ENCODE results near the gene KCNJ10. TPM values are rescaled to one million over a fixed set of nuclear protein-coding genes. Genes with fewer than 3 reads are reported as not detected.

KCNJ10 gene
- total and polyA plus RNA-seq, 12 donors: 0.11 to 0.32 (median 0.13) TPM; not detected in 7

DNA sequence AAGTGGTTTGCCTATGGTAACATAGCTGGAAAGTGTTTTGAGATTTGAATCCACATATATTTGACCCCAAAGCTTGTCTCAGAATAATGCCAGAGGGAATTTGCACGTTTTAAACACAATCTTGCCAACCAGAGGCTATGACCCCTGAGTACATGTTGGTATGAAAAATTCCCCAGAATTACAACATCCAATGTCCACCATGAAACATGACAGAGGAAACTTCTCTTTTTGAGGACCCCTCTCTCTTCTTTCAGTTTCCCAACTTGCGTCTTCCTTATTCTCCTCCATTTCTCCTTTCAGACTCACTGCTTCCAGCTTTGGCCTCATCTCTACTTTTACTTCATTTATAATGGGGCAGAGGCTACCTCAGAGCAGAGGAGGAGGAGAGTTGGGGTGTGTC is 5.9 kb upstream of the KCNJ10 start:
- DNase-seq: no peak
- H3K4me3 ChIP-seq: no peak overlapping the region
- H3K27ac ChIP-seq: no peak overlapping the region
- H3K36me3 ChIP-seq (replicated peaks in 1 of 2): no peaks in the 10 kb centered on the region
- peaks cover 0 to 1% of the 10 kb centered on the region in 2 donors for H3K4me1 ChIP-seq (replicated peaks in 1 of 2)
- H3K27me3 ChIP-seq: peaks cover 13% of the 10 kb centered on the region
- H3K9me3 ChIP-seq (replicated peaks in 1 of 3): no peaks in the 10 kb centered on the region
- intact Hi-C loops (cut with DNase I): no loop called here
- 34 to 58% (median 53%) methylated on average over 2 of the region's 2 CpGs for WGBS, 4 donors
- no peak for TF ChIP-seq POLR2A (IDR thresholded peaks at IDR 0.05)
- TF ChIP-seq, protein P1, sequence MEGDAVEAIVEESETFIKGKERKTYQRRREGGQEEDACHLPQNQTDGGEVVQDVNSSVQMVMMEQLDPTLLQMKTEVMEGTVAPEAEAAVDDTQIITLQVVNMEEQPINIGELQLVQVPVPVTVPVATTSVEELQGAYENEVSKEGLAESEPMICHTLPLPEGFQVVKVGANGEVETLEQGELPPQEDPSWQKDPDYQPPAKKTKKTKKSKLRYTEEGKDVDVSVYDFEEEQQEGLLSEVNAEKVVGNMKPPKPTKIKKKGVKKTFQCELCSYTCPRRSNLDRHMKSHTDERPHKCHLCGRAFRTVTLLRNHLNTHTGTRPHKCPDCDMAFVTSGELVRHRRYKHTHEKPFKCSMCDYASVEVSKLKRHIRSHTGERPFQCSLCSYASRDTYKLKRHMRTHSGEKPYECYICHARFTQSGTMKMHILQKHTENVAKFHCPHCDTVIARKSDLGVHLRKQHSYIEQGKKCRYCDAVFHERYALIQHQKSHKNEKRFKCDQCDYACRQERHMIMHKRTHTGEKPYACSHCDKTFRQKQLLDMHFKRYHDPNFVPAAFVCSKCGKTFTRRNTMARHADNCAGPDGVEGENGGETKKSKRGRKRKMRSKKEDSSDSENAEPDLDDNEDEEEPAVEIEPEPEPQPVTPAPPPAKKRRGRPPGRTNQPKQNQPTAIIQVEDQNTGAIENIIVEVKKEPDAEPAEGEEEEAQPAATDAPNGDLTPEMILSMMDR (IDR thresholded peaks at IDR 0.05): no peak

DNA sequence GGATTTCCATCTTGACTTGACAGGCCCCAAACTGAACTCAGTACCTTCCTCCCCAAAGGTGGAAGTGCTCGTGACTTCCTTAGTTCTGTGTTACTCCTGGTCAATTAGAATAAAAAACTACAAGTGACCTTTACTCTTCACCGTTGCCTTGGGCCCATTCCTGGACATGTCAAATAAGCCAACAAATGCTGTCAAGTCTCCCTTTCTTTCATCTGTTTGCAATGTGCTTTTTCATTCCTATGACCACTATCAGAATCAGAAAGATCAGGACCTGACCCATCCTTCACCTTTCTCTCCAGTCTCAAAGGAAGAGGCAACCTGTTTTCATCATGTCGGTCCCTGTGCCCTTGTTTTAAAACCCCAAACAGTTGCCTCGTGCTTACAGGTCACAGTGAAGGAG is 4.9 kb upstream of the KCNJ10 start:
- H3K27me3 ChIP-seq: peaks cover 5% of the 10 kb centered on the region
- H3K27ac ChIP-seq: no peak overlapping the region
- intact Hi-C loops (cut with DNase I): no loop called here
- no peaks in the 10 kb centered on the region for H3K9me3 ChIP-seq (replicated peaks in 1 of 3)
- no peaks in the 10 kb centered on the region for H3K36me3 ChIP-seq (replicated peaks in 1 of 2)
- DNase-seq: no peak
- no peak overlapping the region for H3K4me3 ChIP-seq
- TF ChIP-seq POLR2A (IDR thresholded peaks at IDR 0.05): no peak
- TF ChIP-seq, protein P1 (IDR thresholded peaks at IDR 0.05): no peak
- 65 to 79% (median 69%) methylated on average over 4 of the region's 4 CpGs for WGBS, 4 donors
- peaks cover 0 to 7% of the 10 kb centered on the region in 2 donors for H3K4me1 ChIP-seq (replicated peaks in 1 of 2)

DNA sequence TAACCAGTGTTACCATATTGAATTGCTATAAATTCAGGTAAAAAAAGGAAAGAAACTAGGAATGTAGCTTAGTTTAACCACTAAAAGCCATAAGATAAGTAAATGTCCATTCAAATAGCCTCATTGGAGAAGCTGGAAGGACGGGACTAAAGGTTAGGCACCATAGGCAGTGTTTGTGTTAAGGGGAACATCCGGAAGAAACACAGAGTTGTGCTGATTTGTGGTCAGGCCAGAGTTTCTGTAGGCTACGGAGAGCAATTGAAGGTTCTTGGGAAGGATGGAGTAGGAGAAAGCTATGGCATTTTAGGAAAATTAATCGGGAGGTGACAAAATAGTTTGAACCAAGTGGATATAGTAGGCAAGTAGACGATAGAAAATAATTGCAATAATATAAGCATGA is 1.3 kb upstream of the KCNJ10 start:
- H3K36me3 ChIP-seq (replicated peaks in 1 of 2): no peaks in the 10 kb centered on the region
- no peaks in the 10 kb centered on the region for H3K27me3 ChIP-seq
- intact Hi-C loops (cut with DNase I): no loop called here
- no peak for DNase-seq
- H3K9me3 ChIP-seq (replicated peaks in 1 of 3): no peaks in the 10 kb centered on the region
- TF ChIP-seq, protein P1 (IDR thresholded peaks at IDR 0.05): no peak
- no peak for TF ChIP-seq POLR2A (IDR thresholded peaks at IDR 0.05)
- 79 to 84% (median 83%) methylated on average over 5 of the region's 5 CpGs for WGBS, 4 donors
- H3K4me1 ChIP-seq (replicated peaks in 1 of 2): peaks cover 0 to 7% of the 10 kb centered on the region in 2 donors
- H3K4me3 ChIP-seq: no peak overlapping the region
- no peak overlapping the region for H3K27ac ChIP-seq

DNA sequence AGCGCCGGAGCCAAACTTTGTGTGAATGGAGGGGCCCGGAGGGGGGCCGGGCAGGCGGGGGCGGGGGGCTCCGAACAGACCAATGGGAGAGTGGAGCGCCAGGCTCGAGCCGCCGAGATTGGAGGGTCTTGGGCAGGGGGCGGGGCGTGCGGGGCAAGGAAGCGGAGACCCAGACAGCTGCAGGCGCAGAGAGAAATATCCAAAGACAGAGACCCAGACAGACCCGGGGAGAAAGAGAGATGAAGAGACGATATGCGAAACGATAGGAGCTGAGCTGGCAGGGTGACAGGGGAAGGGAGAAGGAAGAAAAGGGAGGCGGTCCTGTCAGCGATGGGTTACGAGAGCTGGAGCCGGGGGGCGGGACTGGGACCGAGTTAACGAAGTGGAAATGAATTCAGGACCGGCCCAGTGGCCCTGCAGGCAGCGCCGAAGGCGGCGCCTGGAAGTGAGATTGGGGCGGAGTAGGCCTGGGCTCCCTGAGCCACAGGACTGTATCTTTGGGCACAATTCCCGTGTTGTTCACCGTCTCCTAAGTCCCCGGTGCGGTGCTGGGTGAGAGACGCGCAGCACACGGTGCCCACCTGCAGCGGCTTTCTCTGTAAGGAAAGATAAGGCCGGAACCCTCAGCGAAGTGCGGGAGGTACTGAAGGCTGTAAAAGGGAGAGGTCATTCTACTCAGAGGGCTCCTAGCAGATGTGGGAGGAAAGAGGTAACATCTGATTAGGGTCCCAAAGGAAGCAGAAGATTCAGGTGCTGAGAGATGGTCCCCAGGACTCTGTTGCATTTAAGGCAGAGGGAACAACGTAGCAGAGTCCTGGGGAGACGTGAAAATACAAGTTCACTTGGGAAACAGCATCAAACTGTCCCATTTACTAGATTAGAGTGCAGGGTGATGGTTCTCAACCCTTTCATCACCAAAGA is 543 bp upstream of the KCNJ10 start:
- peak; percentile 51 to 74 (median 72) for DNase-seq
- Histone ChIP-seq H3K27me3 (no peaks in the 10 kb centered on the region), H3K4me3 (peak overlapping the region in 3 of 4 donors; percentile 18 to 63 (median 34)), H3K27ac (no peak overlapping the region), H3K36me3 (replicated peaks in 1 of 2) (no peaks in the 10 kb centered on the region), H3K4me1 (replicated peaks in 1 of 2) (peaks cover 0 to 7% of the 10 kb centered on the region in 2 donors), H3K9me3 (replicated peaks in 1 of 3) (no peaks in the 10 kb centered on the region)
- no peak for TF ChIP-seq POLR2A (IDR thresholded peaks at IDR 0.05)
- TF ChIP-seq, protein P1 (IDR thresholded peaks at IDR 0.05): no peak
- WGBS, 4 donors: 2 to 3% (median 2%) methylated on average over 38 to 46 of the region's 46 CpGs
- intact Hi-C loops (cut with DNase I): no loop called here
